HepG2 (cell line): ENCODE measurements around the gene MBD4. TPM values are rescaled to one million over a fixed set of nuclear protein-coding genes. Genes with fewer than 3 reads are reported as not detected.

ENCODE experiments used
- ARID4A ChIP-seq: sonication (generic); formaldehyde crosslinking; IDR thresholded peaks from 2 replicates; pipeline ENCODE4 v1.5.0; 2020; ENCODE audit warnings: mild to moderate bottlenecking, missing genetic modification reagents, borderline replicate concordance
- GRHL1 ChIP-seq: sonication (generic); formaldehyde crosslinking; conservative IDR thresholded peaks from 2 replicates; pipeline ENCODE4 v1.8.0; 2022; ENCODE audit warnings: missing genetic modification reagents
- HCFC1 ChIP-seq: fragments of 150-350 bp; IDR thresholded peaks from 2 replicates; pipeline ENCODE4 v1.6.1; 2014; ENCODE audit warnings: low read depth, low read length
- HNRNPLL ChIP-seq: fragments of 200-400 bp; formaldehyde crosslinking; IDR thresholded peaks from 2 replicates; pipeline ENCODE4 v1.6.1; 2017; ENCODE audit warnings: mild to moderate bottlenecking, low read depth, low read length; ENCODE audit not compliant: poor library complexity, severe bottlenecking
- IRF9 ChIP-seq: sonication (generic); formaldehyde crosslinking; IDR thresholded peaks from 2 replicates; pipeline ENCODE4 v1.8.0; 2022; ENCODE audit warnings: missing genetic modification reagents, mild to moderate bottlenecking, borderline replicate concordance
- KDM5A ChIP-seq: fragments of 200-600 bp; sonication (generic); IDR thresholded peaks from 2 replicates; pipeline ENCODE4 v1.7.0; 2018; ENCODE audit warnings: antibody characterized with exemption, mild to moderate bottlenecking, low read length, borderline replicate concordance
- TFAP4 ChIP-seq: sonication (generic); IDR thresholded peaks from 2 replicates; pipeline ENCODE4 v1.6.1; 2016; ENCODE audit warnings: low read depth, borderline replicate concordance
- XRCC5 ChIP-seq: fragments of 200-400 bp; formaldehyde crosslinking; optimal IDR thresholded peaks from 2 replicates; pipeline ENCODE3; 2017; ENCODE audit warnings: mild to moderate bottlenecking, low read length
- YEATS2 ChIP-seq: sonication (generic); formaldehyde crosslinking; IDR thresholded peaks from 2 replicates; pipeline ENCODE4 v1.4.0; 2020; ENCODE audit warnings: missing genetic modification reagents, borderline replicate concordance
- ZNF138 ChIP-seq: sonication (generic); formaldehyde crosslinking; IDR thresholded peaks from 2 replicates; pipeline ENCODE4 v1.5.0; 2020; ENCODE audit warnings: mild to moderate bottlenecking, low read depth, missing genetic modification reagents
- ZNF180 ChIP-seq: sonication (generic); formaldehyde crosslinking; IDR thresholded peaks from 2 replicates; pipeline ENCODE4 v1.4.0; 2020; ENCODE audit warnings: low read depth, missing genetic modification reagents, borderline replicate concordance
- ZNF264 ChIP-seq: sonication (generic); formaldehyde crosslinking; IDR thresholded peaks from 2 replicates; pipeline ENCODE4 v1.4.0; 2020; ENCODE audit warnings: missing genetic modification reagents
- ZNF275 ChIP-seq: sonication (generic); formaldehyde crosslinking; IDR thresholded peaks from 2 replicates; pipeline ENCODE4 v1.8.0; 2022; ENCODE audit warnings: missing genetic modification reagents, mild to moderate bottlenecking, inconsistent platforms, borderline replicate concordance
- ZNF343 ChIP-seq: sonication (generic); formaldehyde crosslinking; IDR thresholded peaks from 2 replicates; pipeline ENCODE4 v1.4.0; 2020; ENCODE audit warnings: mild to moderate bottlenecking, missing genetic modification reagents
- ZSCAN21 ChIP-seq: sonication (generic); formaldehyde crosslinking; IDR thresholded peaks from 2 replicates; pipeline ENCODE4 v1.8.0; 2022; ENCODE audit warnings: mild to moderate bottlenecking, missing genetic modification reagents, moderate library complexity, borderline replicate concordance
- polyA plus RNA-seq, 8 experiments: library from polyadenylated mRNA; depleted of rRNA in 3 of 8; stranded (reverse) in 7 of 8; unstranded in 1 of 8; fragments of >200 nt; fragmentation: Illumina TruSeq in 4 of 8; extraction: Trizol in 4 of 8; gene quantifications; 2 replicates each; pipeline versions ENCODE4 v1.2.1 to v1.2.3, GENCODE V29; 2011 to 2016; ENCODE audit warnings: low read depth in 4 of 8, missing spikeins in 1 of 8, mixed read lengths in 1 of 8; ENCODE audit not compliant: insufficient read depth in 1 of 8
- total RNA-seq, 5 experiments: library from RNA; depleted of rRNA; stranded (reverse); fragments of >200 nt; fragmentation: Illumina TruSeq; extraction: Trizol; gene quantifications; 2 replicates each; pipeline ENCODE4 v1.2.3, GENCODE V29; 2016; ENCODE audit warnings: low read depth in 1 of 5

MBD4 gene
- total and polyA plus RNA-seq, 2 of the 13 experiments (the other 11 are each of a cell fraction or from before 2014, with no cell fraction given), result 14.9 to 25.3 TPM

- TF ChIP-seq ZSCAN21 (no peak), GRHL1 (CRISPR knock-in tag) (no peak), ZNF275 (no peak), ZNF138 (CRISPR knock-in tag) (no peak), IRF9 (CRISPR knock-in tag) (no peak), ARID4A (CRISPR knock-in tag) (no peak; the same call in 1 of the 2 replicates), YEATS2 (CRISPR knock-in tag) (no peak), HCFC1 (no peak), ZNF264 (no peak), XRCC5 (no peak), HNRNPLL (no peak), KDM5A (no peak), ZNF180 (CRISPR knock-in tag) (no peak), TFAP4 (no peak), ZNF343 (CRISPR knock-in tag) (no peak)
Measured at GRCh38 chr3:129418041-129418973, 21.4 kb downstream of the MBD4 start (continued).
